CD4-positive, alpha-beta T cell (primary cell): ENCODE data around the gene PPP1CA. TPM values are rescaled to one million over a fixed set of nuclear protein-coding genes. Genes with fewer than 3 reads are reported as not detected.
A peak's percentile ranks its signal among the peaks of the same experiment; 100 is the strongest.

ENCODE experiments used
- ATAC-seq: fragments of 200-7000 bp; cut with Tn5 transposase; one replicate; pipeline ENCODE4 v1.10.0; 2022; ENCODE audit warnings: mild to moderate bottlenecking; ENCODE audit not compliant: poor library complexity
- CTCF ChIA-PET: fragments of 350-600 bp; sonication (Branson Sonifier 250); formaldehyde crosslinking; loops from one replicate; lab custom pipeline; 2021; ENCODE audit warnings: antibody characterized with exemption, inconsistent platforms; lab: Charles Lee
- POLR2A ChIA-PET: fragments of 350-600 bp; sonication (Branson Sonifier 250); formaldehyde crosslinking; loops from one replicate; lab custom pipeline; 2021; ENCODE audit warnings: antibody characterized with exemption, inconsistent platforms; lab: Charles Lee
- DNase-seq, 14 experiments: peaks; one replicate each; pipeline ENCODE4 v3.0.0-alpha.2; 2013 to 2020; ENCODE audit warnings: mixed read lengths in 2 of 14
- H3K27ac ChIP-seq, 2 donors: one replicate each; pipeline versions ENCODE4 v1.5.1 to v1.7.0; 2013; ENCODE audit warnings: low read length in 2 of 2, low read depth in 1 of 2, mild to moderate bottlenecking in 1 of 2
- H3K27me3 ChIP-seq, 2 experiments: 1 replicate in 1 of 2; 2 replicates in 1 of 2; pipeline versions ENCODE4 v1.6.1 to v1.7.0; 2013; ENCODE audit warnings: low read length in 2 of 2, control low read depth in 1 of 2, mild to moderate bottlenecking in 1 of 2, moderate library complexity in 1 of 2; ENCODE audit not compliant: insufficient read depth in 2 of 2, control insufficient read depth in 1 of 2
- H3K36me3 ChIP-seq: one replicate; pipeline ENCODE4 v1.6.1; 2013; ENCODE audit warnings: low read length, control low read depth; ENCODE audit not compliant: insufficient read depth
- H3K4me1 ChIP-seq: one replicate; pipeline ENCODE4 v1.6.1; 2013; ENCODE audit warnings: low read length, control low read depth; ENCODE audit not compliant: insufficient read depth
- H3K4me3 ChIP-seq: one replicate; pipeline ENCODE4 v1.5.1; 2013; ENCODE audit warnings: mild to moderate bottlenecking, low read length, moderate library complexity
- H3K9me3 ChIP-seq, 2 experiments: 1 replicate in 1 of 2; 2 replicates in 1 of 2; pipeline versions ENCODE4 v1.6.1 to v1.7.0; 2013; ENCODE audit warnings: low read length in 2 of 2, mild to moderate bottlenecking in 2 of 2, control low read depth in 1 of 2, moderate library complexity in 1 of 2; ENCODE audit not compliant: control insufficient read depth in 1 of 2, insufficient read depth in 1 of 2
- H3K27ac Mint-ChIP-seq: one replicate; pipeline ENCODE4 v1.8.0; 2020; ENCODE audit warnings: mixed read lengths
- H3K27me3 Mint-ChIP-seq: one replicate; pipeline ENCODE4 v1.8.0; 2021; ENCODE audit warnings: mixed read lengths
- H3K36me3 Mint-ChIP-seq: one replicate; pipeline ENCODE4 v1.8.0; 2021; ENCODE audit warnings: low read depth, mixed read lengths
- H3K4me1 Mint-ChIP-seq: one replicate; pipeline ENCODE4 v1.8.0; 2021; ENCODE audit warnings: low read depth, mixed read lengths
- H3K4me3 Mint-ChIP-seq: one replicate; pipeline ENCODE4 v1.8.0; 2020; ENCODE audit warnings: mild to moderate bottlenecking, mixed read lengths
- H3K9me3 Mint-ChIP-seq: one replicate; pipeline ENCODE4 v1.8.0; 2020; ENCODE audit warnings: mixed read lengths
- CTCF ChIP-seq: fragments of 200-600 bp; IDR thresholded peaks from one replicate; pipeline ENCODE4 v1.8.0; 2022; ENCODE audit warnings: antibody characterized with exemption, mild to moderate bottlenecking
- intact Hi-C, 2 experiments: fragments of 100-400 bp; cut with DNase I in 1 of 2; cut with micrococcal nuclease in 1 of 2; formaldehyde crosslinking; loops; one replicate each; pipeline versions ENCODE4 v1.15.1 to v1.9.0; 2023 to 2025; cut with DNase I, micrococcal nuclease
- total RNA-seq, 174 experiments: library from RNA in 2 of 174; stranded (reverse) in 2 of 174; gene quantifications; one replicate each; pipeline ENCODE4 v1.2.3 and lab custom pipeline; 2021 to 2026

PPP1CA gene
- total RNA-seq, 2 experiments from 2014 or later, result 42.0 to 45.5 TPM

- peaks cover 61% of the 10 kb centered on the region for H3K4me1 Mint-ChIP-seq
- intact Hi-C loops, result loop anchor here (1.0 to 10.0 kb wide), 7 partner anchors 21 to 398 kb away; partner anchors contain the start of genes ACY3 (in 1 of the 2), CDK2AP2 (in 1 of the 2), CLCF1 (in 1 of the 2) and NDUFV1 (in 1 of the 2)
- ChIA-PET CTCF (interaction anchor here (0.6 to 10.0 kb wide), 12 partner anchors 10 to 154 kb away, joined by 3 to 241 read pairs (median 5); partner anchors contain the start of gene CLCF1), POLR2A (interaction anchor here (0.8 to 4.7 kb wide), 43 partner anchors 8 to 277 kb away, joined by 3 to 81 read pairs (median 6); partner anchors contain the start of genes AIP, ANKRD13D, CLCF1 and GRK2)
- peak overlapping the region; percentile 78 for H3K4me3 ChIP-seq
- peaks cover 14% of the 10 kb centered on the region for H3K36me3 Mint-ChIP-seq
- peak overlapping the region; percentile 99 for H3K27ac Mint-ChIP-seq
- H3K36me3 ChIP-seq, result peaks cover 5% of the 10 kb centered on the region
- DNase-seq (peak in 7 of 14 experiments; percentile 52 to 86 (median 67)), ATAC-seq (peak; percentile 60)
- no peaks in the 10 kb centered on the region for H3K9me3 ChIP-seq
- H3K4me1 ChIP-seq, result peaks cover 67% of the 10 kb centered on the region
- peak overlapping the region; percentile 94 to 100 for H3K27ac ChIP-seq
- H3K4me3 Mint-ChIP-seq, result peak overlapping the region; percentile 98
- no peaks in the 10 kb centered on the region for H3K27me3 Mint-ChIP-seq
- H3K9me3 Mint-ChIP-seq, result no peaks in the 10 kb centered on the region
- no peaks in the 10 kb centered on the region for H3K27me3 ChIP-seq
- no peak for TF ChIP-seq CTCF
These were observed 48.9 kb downstream of the PPP1CA start for GRCh38 chr11:67352546-67353316.

DNA sequence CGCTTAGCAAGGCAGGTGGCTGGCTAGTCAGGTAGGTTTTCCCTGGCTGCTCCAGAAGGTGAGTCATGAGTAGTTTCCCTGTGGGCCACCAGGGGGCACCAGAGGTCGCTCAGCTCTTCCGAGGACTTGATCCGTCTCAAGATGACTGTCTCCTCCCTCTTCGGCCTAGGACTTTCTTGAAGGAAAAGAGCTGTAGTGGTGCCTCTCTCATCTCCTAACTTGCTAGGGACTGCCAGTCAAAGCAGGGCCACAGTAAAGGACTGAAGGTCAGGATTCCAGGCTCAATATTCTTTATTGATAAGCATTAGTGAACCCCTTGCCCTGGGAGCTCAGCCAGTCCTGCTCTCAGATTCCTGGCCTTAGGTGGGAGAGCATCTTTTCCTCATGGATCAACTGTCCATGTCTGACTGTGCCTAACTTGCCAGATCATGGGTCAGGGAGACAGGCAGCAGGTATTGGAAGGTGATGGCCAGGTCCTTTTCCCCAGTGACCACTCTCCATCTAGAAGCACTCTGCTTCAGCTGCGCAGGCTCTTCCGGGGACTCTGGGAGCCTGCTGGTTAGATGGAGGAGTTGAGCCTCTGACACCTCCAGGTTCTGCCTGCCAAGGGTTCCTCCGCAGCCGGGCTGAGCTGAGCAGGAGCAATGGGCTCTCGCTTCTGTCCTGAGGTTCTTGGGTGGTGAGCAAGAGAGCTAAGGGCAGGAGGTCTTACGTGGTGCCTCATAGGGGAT, 50.2 kb downstream of the PPP1CA start:
- H3K9me3 Mint-ChIP-seq, result no peaks in the 10 kb centered on the region
- peak; percentile 86 for TF ChIP-seq CTCF
- H3K4me1 Mint-ChIP-seq, result peaks cover 63% of the 10 kb centered on the region
- H3K27me3 Mint-ChIP-seq, result no peaks in the 10 kb centered on the region
- intact Hi-C loops, result loop anchor here (1.0 to 10.0 kb wide), 6 partner anchors 31 to 397 kb away; partner anchors contain the start of genes ACY3 (in 1 of the 2), NDUFV1 (in 1 of the 2) and PC (in 1 of the 2)
- ChIA-PET POLR2A (interaction anchor here (0.6 to 4.7 kb wide), 24 partner anchors 9 to 278 kb away, joined by 3 to 81 read pairs (median 5); partner anchors contain the start of genes AIP, ANKRD13D, CLCF1 and KDM2A), CTCF (interaction anchor here (0.6 to 10.0 kb wide), 29 partner anchors 9 to 232 kb away, joined by 3 to 241 read pairs (median 6); partner anchors contain the start of genes CLCF1, CORO1B, GRK2 and GSTP1)
- DNase-seq (peak; percentile 44 to 92 (median 59)), ATAC-seq (peak; percentile 12)
- H3K36me3 Mint-ChIP-seq, result peaks cover 14% of the 10 kb centered on the region
- peaks cover 5% of the 10 kb centered on the region for H3K36me3 ChIP-seq
- no peak overlapping the region for H3K4me3 ChIP-seq
- H3K27ac Mint-ChIP-seq, result peak overlapping the region; percentile 99
- no peaks in the 10 kb centered on the region for H3K9me3 ChIP-seq
- peak overlapping the region; percentile 88 for H3K4me3 Mint-ChIP-seq
- H3K4me1 ChIP-seq, result peaks cover 59% of the 10 kb centered on the region
- no peaks in the 10 kb centered on the region for H3K27me3 ChIP-seq
- peak overlapping the region; percentile 71 to 100 for H3K27ac ChIP-seq
